Stimulated activated CD8-positive, alpha-beta memory T cell treated with anti-CD3 and anti-CD28 coated beads, Interleukin-7, amount 100 ng/mL, for 4 hours (primary cell): ENCODE measurements around the gene BCAS4.
"Not testable (repeated sequence)": the region's sequence is repeated elsewhere in the genome, so short reads cannot be mapped to it uniquely, and the experiment has no call there.

ENCODE experiments used
- DNase-seq, 2 donors: peaks; one replicate each; pipeline ENCODE4 v3.0.0-alpha.2; 2020; ENCODE audit warnings: low read depth in 2 of 2

The BCAS4 gene

DNA sequence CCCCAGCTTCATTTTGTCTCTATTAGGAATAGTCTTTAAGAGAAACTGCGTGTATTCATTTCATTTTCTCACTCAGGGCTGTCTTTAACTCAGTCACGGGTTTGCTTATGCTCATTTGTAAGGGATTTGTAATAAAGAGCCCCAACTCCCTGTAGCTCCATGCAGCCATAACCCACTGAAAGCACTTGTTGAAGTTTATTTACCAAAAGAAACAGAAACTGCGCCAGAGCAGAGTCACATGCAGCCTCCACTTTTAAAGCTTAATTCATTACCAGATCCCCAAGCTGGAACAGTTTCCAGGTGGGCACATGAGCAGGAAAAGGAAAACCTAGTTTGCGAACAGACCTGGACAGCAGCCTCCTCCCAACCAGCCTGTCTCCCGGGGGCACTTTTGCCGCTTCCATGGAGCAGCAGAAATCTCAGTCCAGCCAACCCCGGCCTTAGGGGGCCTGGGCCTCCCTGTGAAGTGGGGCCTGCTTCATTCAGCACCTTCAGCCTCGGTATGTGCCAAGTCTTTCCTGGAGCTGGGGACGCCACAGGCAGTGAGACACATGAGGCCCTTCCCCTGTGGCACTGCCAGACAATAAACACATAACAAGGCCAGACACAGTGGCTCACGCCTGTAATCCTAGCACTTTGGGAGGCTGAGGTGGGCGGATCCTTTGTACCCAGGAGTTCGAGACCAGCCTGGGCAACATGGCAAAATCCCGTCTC lies 4.5 kb downstream of the BCAS4 start:
- DNase-seq: no peak

GRCh38 chr20:50799890-50800550 lies 5.2 kb downstream of the BCAS4 start:
- no peak for DNase-seq

DNA sequence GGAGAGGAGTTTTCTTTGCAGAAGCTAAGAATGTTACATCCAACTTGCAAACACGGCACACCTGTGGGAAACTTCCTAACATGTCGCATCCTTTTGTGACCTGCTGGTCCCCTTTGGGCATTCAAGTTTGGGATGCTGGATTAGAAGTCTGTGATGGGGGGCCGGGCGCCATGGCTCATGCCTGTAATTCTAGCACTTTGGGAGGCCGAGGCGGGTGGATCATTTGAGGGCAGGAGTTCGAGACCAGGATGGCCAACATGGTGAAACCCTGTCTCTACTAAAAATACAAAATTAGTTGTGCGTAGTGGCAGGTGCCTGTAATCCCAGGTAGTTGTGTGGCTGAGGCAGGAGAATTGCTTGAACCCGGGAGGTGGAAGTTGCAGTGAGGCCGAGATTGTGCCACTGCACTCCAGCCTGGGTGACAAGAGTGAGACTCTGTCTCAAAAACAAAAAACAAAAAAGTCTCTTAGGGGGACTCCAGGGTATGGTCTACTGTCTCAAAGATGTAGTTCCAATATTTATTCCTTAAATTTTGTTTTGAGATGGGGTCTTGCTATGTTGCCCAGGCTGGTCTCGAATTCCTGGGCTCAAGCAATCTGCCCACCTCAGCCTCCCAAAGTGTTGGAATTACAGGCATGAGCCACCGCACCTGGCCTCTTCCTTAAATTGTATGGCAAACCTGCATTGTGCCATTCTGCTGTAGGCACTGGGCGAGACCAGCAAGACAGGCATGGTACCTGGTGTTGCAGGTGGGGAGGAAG lies 6.3 kb downstream of the BCAS4 start:
- not testable (repeated sequence) for DNase-seq

GRCh38 chr20:50801747-50802125 lies 6.9 kb downstream of the BCAS4 start:
- DNase-seq: no peak

GRCh38 chr20:50802289-50802688 lies 7.4 kb downstream of the BCAS4 start:
- DNase-seq: no peak

DNA sequence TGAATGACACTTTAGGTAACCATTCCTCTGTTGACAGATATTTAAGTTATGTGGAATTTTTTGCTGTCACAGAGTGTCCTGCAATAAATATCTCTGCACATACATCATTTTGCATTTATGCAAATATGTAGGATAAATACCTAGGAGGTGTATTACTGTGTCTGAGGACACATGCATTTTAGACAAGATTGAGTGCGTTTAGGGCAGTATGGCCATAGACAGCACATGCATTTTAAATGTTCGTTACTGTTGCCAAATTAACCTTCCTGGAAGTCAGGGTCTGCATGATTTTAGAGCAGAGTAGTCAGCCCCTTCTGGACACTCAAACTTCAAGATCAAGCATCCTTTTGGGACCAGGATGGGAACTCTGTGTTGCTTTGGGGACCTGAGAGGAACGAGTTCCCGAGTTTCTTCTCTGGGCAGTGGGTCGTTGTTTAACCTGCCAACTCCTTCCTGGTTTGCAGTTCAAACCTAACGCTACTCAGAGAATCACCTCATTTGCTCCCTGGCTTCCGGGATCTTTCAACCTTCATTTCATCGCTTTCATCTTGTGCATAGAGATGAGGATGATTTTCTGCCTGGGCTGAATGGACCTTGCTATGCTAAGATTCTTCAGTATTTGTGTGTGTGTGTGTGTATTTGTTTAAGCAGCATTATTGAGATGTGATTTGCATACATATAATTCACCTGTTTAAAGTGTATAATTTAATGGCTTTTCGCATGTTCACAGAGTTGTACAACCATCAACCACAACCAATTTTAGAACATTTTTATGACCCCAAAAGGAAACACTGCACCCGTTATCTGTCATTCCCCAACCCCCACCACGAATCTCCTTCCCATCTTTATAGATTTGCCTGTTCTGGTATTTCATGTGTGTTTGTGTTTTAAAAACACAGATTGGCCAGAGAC lies 9.8 kb downstream of the BCAS4 start:
- no peak for DNase-seq

DNA sequence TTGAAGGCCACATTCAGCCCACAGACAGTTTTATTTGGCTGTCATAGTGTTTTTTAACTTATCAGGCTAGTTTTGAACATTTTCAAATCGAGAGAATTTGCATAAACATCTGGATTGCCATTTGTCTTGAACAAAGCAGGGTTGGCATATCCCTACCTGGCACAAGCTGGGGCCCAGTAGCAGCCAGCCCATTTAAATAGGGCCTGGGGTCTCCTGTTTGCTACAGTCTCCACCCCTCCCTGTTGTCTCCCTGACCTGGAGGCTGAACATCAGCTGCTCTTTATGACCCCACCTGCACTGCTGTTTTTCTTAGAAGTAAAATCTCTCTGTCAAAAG lies 10.5 kb downstream of the BCAS4 start:
- no peak for DNase-seq

GRCh38 chr20:50806126-50806768 lies 11.4 kb downstream of the BCAS4 start:
- DNase-seq: no peak

GRCh38 chr20:50810063-50810462 lies 15.2 kb downstream of the BCAS4 start:
- DNase-seq: no peak

GRCh38 chr20:50810842-50811241 lies 16.0 kb downstream of the BCAS4 start:
- DNase-seq: no peak

DNA sequence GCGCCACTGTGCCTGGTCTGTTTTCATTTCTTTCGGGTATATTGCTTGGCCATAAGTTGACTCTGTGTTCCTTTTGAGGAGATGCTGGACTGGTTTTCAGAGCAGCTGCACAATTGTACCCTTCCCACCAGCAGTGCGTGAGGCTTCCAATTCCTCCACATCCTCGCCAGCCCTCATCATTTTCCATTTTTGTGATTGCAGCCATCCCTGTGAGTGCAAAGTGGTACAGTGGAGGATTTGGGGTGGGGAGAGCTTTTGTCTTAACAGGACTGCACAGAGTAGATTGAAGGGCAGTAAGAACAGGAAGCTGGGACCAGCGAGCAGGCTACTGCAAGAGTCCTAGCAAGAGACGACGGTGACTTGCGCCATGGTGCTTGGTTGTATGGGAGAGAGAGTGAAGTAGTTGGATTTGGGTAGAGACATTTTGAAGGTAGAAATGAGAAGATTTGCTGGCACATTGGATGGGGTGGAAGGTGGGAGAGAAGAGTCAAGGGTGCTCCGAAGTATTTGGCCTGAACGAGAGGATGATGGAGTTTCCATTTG lies 18.3 kb downstream of the BCAS4 start:
- DNase-seq: no peak

GRCh38 chr20:50813801-50814200 lies 18.9 kb downstream of the BCAS4 start:
- DNase-seq: no peak

GRCh38 chr20:50814438-50815161 lies 19.7 kb downstream of the BCAS4 start:
- no peak for DNase-seq

DNA sequence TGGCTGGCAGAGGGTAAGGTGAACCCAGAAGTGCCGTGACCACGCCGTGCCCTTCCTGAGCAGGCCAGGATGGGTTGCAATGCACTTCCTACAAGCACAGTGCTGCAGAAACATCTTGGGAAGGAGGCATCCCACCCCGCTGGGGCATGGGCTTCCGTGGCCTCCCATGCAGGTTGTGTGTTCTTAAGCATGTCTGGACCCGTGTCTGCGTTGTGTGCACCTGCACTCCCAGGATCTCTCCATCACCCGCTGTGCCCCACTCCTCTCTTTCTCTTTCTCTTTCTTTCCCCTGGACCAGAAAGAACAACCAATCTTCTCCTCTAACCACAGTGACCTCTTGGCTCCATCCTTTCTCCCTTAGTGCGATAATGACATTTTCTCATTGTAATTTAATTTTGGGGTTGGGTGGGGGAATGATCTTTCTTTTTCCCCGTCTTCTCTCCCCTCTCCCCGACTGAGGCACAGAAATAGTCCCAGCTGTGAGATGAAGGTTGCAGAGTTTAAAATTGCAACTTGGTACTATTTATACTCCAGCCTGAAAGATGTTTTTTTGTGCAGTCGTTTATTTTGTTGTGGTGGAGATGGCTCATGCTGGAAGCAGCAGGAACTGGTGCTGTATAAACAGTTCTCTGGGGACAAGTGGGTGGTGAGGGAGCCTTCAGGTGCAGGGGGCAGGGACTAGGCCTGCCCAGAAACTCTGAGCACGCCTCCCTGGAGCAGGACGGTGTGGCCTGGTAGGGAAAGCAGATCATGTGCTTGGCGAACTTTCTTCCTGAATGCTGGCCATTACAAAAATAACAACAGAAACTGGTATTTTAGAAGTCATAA lies 20.5 kb downstream of the BCAS4 start:
- DNase-seq: no peak

DNA sequence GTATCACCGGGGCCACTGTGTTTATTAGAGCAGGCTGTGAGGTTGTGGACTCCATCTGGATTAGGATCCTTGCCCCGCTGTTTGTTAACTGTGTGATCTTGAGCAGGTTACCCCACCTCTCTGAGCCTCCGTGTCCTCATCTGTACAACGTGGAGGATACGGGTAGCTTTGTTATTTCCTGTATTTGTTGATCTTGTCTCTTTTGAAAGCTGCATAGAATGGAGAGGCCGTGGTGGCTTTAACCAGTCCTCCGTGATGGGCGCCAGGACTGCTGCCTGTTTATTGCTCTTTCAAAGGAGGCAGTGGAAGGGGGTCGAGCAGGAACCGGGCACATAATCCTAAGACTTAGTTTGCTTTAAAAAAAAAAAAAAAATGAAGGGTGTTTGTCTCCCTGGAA lies 22.9 kb downstream of the BCAS4 start:
- no peak for DNase-seq

GRCh38 chr20:50819349-50819748 lies 24.5 kb downstream of the BCAS4 start:
- no peak for DNase-seq

DNA sequence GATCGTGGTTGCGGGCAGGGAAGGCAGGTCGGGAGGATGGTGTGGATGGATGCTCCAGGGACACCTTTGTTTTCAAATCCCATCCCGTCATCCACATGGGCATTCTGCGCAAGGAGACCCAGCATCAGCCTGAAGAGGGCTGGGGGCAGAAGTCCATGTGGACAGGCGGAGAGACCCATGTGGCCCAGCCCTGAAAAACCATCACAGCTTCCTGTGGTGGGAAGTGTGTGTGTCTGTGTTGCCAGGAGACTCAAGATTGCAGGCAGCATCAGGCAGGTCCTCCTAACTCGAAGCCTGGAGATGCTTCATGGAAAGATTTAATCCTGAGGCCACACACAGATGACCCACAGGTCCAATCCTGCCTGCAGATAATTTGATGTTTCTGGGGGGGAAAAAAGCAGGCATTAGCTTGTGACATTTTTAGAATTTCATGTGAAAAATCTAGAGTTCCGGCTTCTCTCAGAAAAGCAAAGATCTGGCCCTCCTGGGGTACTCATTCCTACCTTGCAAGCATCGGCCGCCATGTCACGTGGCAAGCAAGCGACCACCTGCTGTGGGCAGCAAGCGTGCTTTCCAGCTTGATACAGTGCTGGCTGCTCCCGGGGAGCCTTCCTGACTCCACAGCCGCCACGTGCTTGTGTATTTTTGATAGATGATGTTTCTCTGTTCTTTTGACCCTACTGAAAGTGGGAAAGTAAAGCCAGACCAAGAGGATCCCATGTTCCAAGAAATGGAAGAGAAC lies 25.8 kb downstream of the BCAS4 start:
- no peak for DNase-seq

DNA sequence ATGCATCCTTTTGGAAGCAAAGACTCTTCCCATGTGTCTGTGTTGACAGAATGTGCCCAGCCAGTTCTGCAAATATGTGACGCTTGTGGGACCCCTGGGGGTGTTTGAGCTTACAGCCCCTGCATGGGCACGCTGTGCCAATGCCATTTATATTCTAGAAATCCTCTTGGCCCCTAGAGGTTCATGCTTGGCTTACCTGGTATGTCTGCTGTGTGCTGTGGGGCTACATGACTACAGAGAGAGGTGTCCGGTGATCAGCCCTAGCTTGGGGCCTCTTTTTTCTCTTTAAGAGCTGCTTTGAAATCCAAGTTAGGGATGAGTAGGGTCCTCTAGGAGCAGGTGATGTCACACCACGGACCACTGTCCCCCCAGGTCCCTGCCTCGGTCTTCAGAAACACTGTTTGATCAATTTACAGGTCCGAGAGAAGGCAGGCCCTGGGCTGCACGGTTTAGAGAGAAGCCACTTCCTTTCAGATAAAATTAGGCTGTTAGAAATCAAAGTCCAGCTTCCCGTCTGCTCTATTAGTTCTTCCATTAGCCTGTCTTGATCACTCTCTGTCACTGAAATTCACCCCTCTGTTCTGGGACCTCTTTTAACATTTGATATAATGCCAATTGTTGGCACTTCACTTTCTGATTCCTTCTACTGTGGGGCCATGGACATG lies 26.5 kb downstream of the BCAS4 start:
- DNase-seq: no peak
